HG03097 (cell line): ENCODE results near the gene TMEM123.
"Not testable (repeated sequence)": the region's sequence is repeated elsewhere in the genome, so short reads cannot be mapped to it uniquely, and the experiment has no call there.

Source experiments
- ATAC-seq: cut with Tn5 transposase; IDR thresholded peaks from one replicate; pipeline ENCODE4 v1.9.1; 2021; ENCODE audit not compliant: unreplicated experiment, low FRiP score

TMEM123 gene

DNA sequence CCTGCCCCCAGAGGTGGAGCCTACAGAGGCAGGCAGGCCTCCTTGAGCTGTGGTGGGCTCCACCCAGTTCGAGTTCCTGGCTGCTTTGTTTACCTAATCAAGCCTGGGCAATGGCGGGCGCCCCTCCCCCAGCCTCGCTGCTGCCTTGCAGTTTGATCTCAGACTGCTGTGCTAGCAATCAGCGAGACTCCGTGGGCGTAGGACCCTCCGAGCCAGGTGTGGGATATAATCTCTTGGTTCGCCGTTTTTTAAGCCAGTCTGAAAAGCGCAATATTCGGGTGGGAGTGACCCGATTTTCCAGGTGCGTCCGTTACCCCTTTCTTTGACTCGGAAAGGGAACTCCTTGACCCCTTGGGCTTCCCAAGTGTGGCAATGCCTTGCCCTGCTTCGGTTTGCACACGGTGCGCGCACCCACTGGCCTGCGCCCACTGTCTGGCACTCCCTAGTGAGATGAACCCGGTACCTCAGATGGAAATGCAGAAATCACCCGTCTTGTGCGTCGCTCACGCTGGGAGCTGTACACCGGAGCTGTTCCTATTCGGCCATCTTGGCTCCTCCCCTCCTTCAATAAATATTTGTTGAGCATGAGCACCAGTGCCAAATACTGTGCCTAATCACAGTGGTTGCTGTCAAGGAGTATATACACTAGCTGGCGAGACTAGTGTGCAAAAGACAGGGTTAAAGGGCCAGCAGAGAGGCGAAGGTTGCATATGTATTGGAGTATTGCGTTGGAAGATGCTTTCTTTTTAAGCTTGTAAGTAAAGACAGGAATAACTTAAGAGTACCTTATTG is 77.7 kb downstream of the TMEM123 start:
- ATAC-seq = not testable (repeated sequence)

DNA sequence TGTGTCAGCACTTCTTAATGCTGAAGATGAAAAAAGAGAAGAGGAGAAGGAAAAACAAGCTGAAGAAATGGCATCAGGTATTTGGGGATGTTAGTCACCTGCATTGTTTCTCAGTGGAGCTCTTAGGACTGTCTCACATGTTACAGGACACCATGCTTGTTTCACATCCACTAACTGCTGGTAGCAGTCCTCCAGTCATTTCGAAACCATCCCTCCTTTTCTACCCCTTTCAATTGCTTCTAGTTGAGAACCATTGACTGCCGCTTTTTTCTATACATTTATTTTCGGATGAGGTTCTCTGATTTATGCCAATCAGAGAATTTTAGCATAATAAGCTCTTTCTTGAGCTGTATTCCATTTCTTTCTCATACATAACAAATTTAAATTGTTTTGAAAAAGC is 84.1 kb downstream of the TMEM123 start:
- ATAC-seq = peak; percentile 97

DNA sequence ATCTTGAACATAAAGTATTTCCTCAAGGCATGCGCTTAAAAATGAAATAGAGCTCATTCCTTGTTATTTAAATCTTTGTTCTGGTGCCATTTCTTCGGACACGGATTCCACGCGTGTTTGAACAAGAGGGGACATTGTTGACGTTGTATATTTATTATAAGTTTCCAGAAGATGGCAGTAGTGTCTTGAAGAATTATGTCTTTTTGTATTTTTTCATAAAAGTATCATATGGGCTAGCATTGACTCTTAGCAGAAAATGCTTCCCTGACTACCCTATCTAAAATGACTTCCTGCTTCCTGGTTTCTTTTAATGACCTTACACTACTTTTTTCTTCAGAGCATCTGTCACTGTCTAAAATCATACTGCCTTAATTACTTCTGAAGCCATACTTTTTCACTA is 85.2 kb downstream of the TMEM123 start:
- ATAC-seq = no peak

DNA sequence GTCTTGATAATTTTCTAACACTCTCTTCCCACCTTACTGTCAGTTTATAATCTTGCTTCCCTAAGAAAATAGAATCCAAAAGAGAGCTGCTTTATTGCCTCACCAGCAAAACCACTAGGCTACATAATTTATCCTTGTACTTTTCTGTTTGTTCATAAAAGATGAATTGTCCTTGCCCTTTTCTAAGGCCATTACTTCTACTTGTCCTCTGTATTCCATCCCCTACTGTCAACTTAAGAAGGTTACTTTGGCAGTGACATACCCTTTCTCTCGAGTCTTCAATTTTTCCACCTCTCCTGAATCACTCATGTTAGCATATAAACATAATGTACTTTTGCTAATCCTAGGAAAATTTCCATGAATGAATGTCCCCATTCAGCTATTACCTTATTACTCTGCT is 87.6 kb downstream of the TMEM123 start:
- ATAC-seq = no peak

DNA sequence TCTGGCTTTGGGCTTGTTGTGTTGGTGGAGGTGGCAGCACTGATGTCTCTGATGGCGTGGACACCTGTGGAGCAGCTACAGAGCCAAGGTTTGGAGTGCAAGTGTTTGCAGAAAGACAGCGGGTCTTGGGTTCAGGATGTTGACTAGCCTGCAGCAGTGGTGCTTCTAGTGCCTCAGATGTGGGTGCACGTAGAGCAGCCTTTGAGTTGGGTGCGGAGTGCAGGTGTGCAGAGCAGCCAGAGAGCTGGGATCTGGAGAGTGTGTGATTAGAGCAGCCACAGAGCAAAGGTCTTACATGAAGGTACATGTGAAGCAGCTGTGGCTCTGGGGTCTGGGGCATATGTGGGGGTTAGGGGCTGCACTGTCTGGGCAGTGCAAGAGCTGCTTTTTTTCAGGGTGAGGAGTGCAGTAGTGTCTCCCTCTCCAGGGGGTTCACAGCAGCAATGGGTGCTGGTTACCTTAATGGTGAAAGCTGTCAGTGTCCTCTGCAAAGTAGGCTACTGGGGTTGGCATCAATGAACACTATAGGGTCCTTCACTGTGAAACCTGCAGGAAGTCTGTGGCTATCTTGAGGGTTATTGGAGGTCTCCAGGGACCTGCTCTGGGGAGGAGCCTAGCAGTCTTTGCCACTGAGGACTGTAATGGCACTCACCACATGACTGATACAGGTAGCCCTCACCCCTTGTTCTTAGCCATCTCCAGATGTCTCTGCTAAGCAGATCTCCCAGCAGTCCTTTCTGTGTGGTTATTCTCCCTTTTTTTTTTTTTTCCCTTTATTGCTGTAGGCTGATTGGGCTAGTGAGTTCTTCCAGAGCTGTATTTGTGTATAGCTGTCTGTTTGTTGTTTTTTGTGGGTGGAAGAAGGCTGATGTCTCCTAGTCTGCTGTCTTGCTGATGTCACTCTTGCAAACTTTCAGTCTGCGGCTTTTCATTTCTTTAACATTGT is 91.2 kb downstream of the TMEM123 start:
- peak; percentile 96 for ATAC-seq

DNA sequence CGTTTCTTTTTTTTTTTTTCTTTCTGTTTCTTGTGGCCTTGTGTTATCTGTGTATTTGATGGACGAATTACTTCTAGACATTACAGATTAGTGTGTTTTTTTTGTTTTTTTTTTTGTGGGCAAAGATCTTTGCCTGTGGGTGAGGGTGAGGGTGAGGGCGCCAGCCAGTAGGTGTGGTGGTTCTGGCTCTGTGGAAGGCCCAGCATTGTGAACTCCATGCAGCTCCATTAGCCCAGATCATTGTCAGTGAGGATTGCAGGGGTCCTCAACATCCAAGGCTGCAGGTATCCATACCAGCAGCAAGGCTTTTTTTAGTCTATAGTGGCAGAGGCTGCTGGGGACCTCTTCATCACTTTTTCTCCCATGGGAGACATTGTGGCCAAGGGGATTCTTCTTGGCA is 91.9 kb downstream of the TMEM123 start:
- ATAC-seq = no peak

DNA sequence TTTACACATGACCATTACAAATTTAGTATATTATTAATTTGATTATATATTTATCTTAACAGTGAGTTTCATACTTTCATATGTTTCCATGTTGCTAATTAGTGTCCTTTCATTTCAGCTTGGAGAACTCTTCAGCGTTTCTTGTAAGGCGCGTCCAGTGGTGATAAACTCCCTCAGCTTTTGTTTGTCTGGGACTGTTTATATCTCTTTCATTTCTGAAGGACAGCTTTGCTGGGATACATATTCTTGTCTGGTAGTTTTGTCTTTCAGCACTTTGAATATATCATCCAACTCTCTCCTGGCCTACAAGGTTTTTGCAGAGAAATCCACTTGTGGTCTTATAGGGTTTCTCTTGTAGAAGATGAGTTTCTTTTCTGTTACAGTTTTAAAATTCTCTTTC is 93.2 kb downstream of the TMEM123 start:
- ATAC-seq = no peak

DNA sequence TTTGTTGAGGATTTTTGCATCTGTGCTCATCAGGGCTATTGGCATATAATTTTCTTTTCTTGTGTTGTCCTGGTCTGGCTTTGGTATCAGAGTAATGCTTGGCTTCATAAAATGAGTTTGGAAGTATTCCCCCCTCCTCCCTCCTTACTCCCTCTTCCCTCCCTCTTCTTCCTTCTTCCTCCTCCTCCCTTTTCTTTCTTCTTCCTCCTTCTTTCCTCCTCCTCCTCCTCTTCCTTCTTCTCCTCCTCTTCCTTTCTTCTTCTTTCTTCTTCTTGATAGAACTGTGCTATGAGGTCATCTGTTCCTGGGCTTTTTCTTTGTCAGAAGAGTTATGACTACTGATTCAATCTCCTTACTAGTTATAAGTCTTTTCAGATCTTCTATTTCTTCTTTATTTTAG is 95.4 kb downstream of the TMEM123 start:
- no peak for ATAC-seq

DNA sequence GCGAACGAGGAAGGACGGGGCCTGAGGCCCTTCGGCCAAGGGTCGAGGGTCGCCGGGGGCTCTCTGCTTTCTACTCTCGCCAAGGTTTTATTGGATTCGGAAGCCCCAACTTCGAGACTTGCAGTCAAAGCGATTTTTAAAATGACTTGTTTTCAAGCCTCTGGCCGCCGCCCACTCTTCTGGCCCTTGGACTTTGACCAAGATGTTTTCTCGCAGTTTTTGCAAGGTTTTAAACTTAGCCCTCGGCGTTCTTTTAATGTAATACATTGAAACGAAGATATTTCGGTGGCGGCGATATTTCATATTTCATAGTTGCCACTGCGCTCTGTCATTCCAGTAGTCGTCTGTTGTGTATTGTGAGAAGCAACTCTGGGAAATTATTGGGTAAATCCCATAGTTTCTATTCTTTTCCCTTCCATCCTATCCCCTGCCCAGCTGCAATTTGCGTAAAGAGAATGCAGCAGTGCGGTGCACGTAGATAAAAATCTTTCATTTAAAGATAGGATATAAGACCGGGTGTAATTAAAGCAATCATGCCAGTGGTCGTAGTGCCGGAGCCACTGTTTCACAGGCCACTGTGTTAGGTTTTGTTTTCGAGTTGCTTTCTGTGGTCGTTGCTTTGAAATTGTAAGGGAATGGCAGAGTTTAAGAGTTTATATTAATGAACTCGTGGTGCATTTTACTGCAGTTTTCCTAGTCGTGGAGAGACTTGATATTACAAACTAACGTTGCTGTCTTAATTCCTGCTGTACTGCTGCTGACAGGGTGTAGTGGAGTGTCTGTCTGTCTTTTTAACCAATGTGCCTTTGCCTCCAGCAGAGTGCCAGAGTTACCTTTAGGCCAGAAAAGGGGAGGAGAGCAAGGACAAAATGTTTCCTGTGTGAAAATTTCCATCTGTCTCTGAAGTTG is 104.8 kb downstream of the TMEM123 start:
- ATAC-seq = peak; percentile 5

DNA sequence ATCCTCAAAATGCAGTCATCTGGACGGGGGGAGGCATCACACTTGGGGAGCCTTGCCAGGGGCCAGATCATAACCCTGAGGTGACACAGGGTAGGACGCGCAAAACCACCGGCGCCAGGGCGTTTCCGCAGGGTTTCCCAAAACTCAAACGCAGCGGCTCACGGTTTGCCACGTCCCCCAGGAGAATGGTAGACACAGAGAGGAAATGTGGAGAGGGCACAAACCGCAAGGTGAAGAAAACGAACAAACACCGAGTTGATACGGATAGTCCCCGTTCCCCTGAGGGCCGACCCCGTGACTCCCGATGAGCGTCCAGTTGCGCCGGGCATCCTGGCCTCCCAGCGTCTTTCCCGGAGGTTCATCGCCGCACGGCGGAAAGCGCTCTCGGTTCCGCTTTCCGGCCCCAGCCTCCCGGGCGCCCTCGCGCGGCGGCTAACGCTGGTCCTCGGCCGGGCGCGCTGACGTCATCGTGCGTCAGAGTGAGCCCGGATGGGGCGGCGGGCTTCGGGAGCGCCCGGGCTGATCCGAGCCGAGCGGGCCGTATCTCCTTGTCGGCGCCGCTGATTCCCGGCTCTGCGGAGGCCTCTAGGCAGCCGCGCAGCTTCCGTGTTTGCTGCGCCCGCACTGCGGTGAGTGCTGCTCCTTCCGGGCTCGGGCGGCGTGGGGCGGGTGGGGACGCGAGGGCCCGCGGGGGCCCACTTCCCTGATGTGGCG is 105.7 kb downstream of the TMEM123 start, which contains the start of gene BIRC2:
BIRC2 (plus strand) TSS at position 467 of the 714 bp plus-strand sequence. CDS start 2,641 bp downstream, outside the sequence.
- ATAC-seq = peak; percentile 88

DNA sequence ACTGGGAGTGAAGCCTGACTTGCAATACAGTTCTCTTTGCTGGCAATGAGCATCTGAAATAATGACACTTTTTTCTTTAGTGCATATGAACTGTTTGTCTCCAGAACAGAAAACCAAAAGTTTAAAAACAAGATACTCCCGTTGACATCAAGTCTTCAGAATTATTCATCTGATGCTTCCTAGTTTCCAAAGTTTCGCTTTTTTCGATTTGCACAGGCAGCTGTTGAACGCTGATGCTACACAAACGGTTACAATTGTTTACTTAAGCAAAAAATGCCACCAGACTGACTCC is 106.2 kb downstream of the TMEM123 start:
- no peak for ATAC-seq
